ENCODE measurements around the gene TMEM236.

DNA sequence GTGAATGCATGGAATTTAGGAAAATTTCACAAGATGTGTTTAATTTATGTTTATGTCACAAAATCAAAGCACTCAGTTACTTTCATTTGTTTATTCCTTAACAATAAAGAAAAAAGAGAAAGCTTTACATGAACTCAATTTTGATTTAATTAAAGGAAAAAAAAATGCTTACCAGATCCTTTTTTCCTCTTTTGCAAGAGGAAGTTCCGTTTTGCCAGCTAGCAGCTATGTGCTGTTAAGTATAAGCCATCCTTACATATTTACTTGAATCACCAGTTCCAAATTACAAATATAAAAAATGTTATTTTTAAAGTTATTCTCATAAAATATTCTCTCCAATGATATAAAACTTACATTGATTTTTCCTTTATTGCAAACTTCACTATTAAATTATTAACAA lies 69.9 kb downstream of the TMEM236 start:
- TF ChIP-seq, protein P1, sequence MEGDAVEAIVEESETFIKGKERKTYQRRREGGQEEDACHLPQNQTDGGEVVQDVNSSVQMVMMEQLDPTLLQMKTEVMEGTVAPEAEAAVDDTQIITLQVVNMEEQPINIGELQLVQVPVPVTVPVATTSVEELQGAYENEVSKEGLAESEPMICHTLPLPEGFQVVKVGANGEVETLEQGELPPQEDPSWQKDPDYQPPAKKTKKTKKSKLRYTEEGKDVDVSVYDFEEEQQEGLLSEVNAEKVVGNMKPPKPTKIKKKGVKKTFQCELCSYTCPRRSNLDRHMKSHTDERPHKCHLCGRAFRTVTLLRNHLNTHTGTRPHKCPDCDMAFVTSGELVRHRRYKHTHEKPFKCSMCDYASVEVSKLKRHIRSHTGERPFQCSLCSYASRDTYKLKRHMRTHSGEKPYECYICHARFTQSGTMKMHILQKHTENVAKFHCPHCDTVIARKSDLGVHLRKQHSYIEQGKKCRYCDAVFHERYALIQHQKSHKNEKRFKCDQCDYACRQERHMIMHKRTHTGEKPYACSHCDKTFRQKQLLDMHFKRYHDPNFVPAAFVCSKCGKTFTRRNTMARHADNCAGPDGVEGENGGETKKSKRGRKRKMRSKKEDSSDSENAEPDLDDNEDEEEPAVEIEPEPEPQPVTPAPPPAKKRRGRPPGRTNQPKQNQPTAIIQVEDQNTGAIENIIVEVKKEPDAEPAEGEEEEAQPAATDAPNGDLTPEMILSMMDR (conservative IDR thresholded peaks at IDR 0.05; ENCODE audit: low read length), result no peak
- no peak for TF ChIP-seq EZH2phosphoT487 (IDR thresholded peaks at IDR 0.05; ENCODE audit: borderline replicate concordance)

Measured in Loucy (cell line).